B cell (primary cell): ENCODE results near the gene RNU5B-1. TPM values are rescaled to one million over a fixed set of nuclear protein-coding genes. Genes with fewer than 3 reads are reported as not detected.

ENCODE experiments used
- ATAC-seq: fragments of 200-7000 bp; cut with Tn5 transposase; one replicate; pipeline ENCODE4 v1.10.0; 2021; ENCODE audit warnings: low read depth, mild to moderate bottlenecking, moderate number of reproducible peaks, moderate library complexity
- CTCF ChIA-PET: fragments of 350-600 bp; sonication (Branson Sonifier 250); formaldehyde crosslinking; loops from one replicate; lab custom pipeline; 2021; ENCODE audit warnings: antibody characterized with exemption, inconsistent platforms; lab: Charles Lee
- POLR2A ChIA-PET: fragments of 350-600 bp; sonication (Branson Sonifier 250); formaldehyde crosslinking; loops from one replicate; lab custom pipeline; 2021; ENCODE audit warnings: antibody characterized with exemption; lab: Charles Lee
- DNase-seq: peaks from one replicate; pipeline ENCODE4 v3.0.0; 2013
- H2AFZ ChIP-seq: 2 replicates; pipeline ENCODE4 v1.6.1; 2012; ENCODE audit warnings: mild to moderate bottlenecking, low read depth, low read length; ENCODE audit not compliant: insufficient read depth, poor library complexity, severe bottlenecking
- H3K27ac ChIP-seq, 2 donors: 1 replicate in 1 of 2; 2 replicates in 1 of 2; pipeline ENCODE4 v1.5.1; 2012 to 2013; ENCODE audit warnings: low read length in 2 of 2, mild to moderate bottlenecking in 2 of 2, moderate library complexity in 1 of 2
- H3K27me3 ChIP-seq, 4 experiments: fragments of 200-600 bp in 1 of 4; sonication (generic) in 1 of 4; replicated peaks in 1 of 4; 1 replicate in 2 of 4; 2 replicates in 2 of 4; pipeline versions ENCODE4 v1.6.1 to v1.7.0; 2013 to 2016; ENCODE audit warnings: low read length in 3 of 4, mild to moderate bottlenecking in 2 of 4, mixed read lengths in 1 of 4, moderate library complexity in 1 of 4; ENCODE audit not compliant: insufficient read depth in 4 of 4, control insufficient read depth in 3 of 4; ENCODE audit errors: control extremely low read depth in 1 of 4
- H3K36me3 ChIP-seq, 2 experiments: replicated peaks in 1 of 2; 1 replicate in 1 of 2; 2 replicates in 1 of 2; pipeline versions ENCODE4 v1.6.1 to v1.7.1; 2013; ENCODE audit warnings: low read length in 1 of 2; ENCODE audit not compliant: insufficient read depth in 2 of 2, control insufficient read depth in 1 of 2; ENCODE audit errors: control extremely low read depth in 1 of 2, extremely low read depth in 1 of 2
- H3K4me1 ChIP-seq, 2 donors: fragments of 200-600 bp in 1 of 2; sonication (generic) in 1 of 2; 1 replicate in 1 of 2; 2 replicates in 1 of 2; pipeline versions ENCODE4 v1.5.1 to v1.6.1; 2013 to 2017; ENCODE audit warnings: low read length in 2 of 2; ENCODE audit not compliant: control insufficient read depth in 2 of 2, insufficient read depth in 2 of 2
- H3K4me2 ChIP-seq: replicated peaks from 2 replicates; pipeline ENCODE3; 2012; ENCODE audit warnings: mild to moderate bottlenecking, low read depth, low read length; ENCODE audit not compliant: poor library complexity, severe bottlenecking
- H3K4me3 ChIP-seq, 5 experiments: fragments of 200-600 bp in 1 of 5; sonication (generic) in 1 of 5; 1 replicate in 3 of 5; 2 replicates in 2 of 5; pipeline versions ENCODE4 v1.5.1 to v1.7.0; 2011 to 2016; ENCODE audit warnings: low read length in 4 of 5, mild to moderate bottlenecking in 4 of 5, low read depth in 2 of 5, control low read depth in 1 of 5, moderate library complexity in 1 of 5; ENCODE audit not compliant: insufficient read depth in 1 of 5; ENCODE audit errors: control extremely low read depth in 1 of 5, extremely low read depth in 1 of 5
- H3K79me2 ChIP-seq: fragments of 200-600 bp; sonication (generic); one replicate; pipeline ENCODE4 v1.6.0; 2016; ENCODE audit warnings: low read length; ENCODE audit not compliant: control insufficient read depth, insufficient read depth
- H3K9ac ChIP-seq: fragments of 200-600 bp; sonication (generic); 2 replicates; pipeline ENCODE4 v1.6.1; 2017; ENCODE audit warnings: mild to moderate bottlenecking, low read length, moderate library complexity
- H3K9me3 ChIP-seq, 3 donors: one replicate each; pipeline versions ENCODE4 v1.6.1 to v1.7.1; 2013; ENCODE audit warnings: low read length in 2 of 3; ENCODE audit not compliant: control insufficient read depth in 2 of 3, insufficient read depth in 1 of 3; ENCODE audit errors: control extremely low read depth in 1 of 3
- H4K20me1 ChIP-seq: 2 replicates; pipeline ENCODE4 v1.6.0; 2012; ENCODE audit warnings: mild to moderate bottlenecking, low read length; ENCODE audit not compliant: insufficient read depth, control insufficient read depth, poor library complexity, severe bottlenecking
- H3K27ac Mint-ChIP-seq: one replicate; pipeline ENCODE4 v1.8.0; 2021; ENCODE audit warnings: mixed read lengths
- H3K27me3 Mint-ChIP-seq: one replicate; pipeline ENCODE4 v1.8.0; 2021; ENCODE audit warnings: mixed read lengths
- H3K4me1 Mint-ChIP-seq: one replicate; pipeline ENCODE4 v1.8.0; 2021; ENCODE audit warnings: mixed read lengths
- H3K4me3 Mint-ChIP-seq: one replicate; pipeline ENCODE4 v1.8.0; 2021; ENCODE audit warnings: mixed read lengths
- H3K9me3 Mint-ChIP-seq: one replicate; pipeline ENCODE4 v1.8.0; 2022; ENCODE audit warnings: mixed read lengths; ENCODE audit not compliant: insufficient read depth
- CTCF ChIP-seq: fragments of 200-600 bp; IDR thresholded peaks from one replicate; pipeline ENCODE4 v1.8.0; 2022; ENCODE audit warnings: antibody characterized with exemption, mild to moderate bottlenecking
- EZH2 ChIP-seq: IDR thresholded peaks from 2 replicates; pipeline ENCODE4 v1.6.1; 2012; ENCODE audit warnings: borderline replicate concordance, low read depth, mild to moderate bottlenecking, moderate library complexity, low read length; ENCODE audit not compliant: insufficient read depth, poor library complexity, severe bottlenecking
- WGBS: methylation state at CpG from one replicate; pipeline ENCODE4 v1.1.5; 2013; ENCODE audit warnings: missing lambda C conversion rate; ENCODE audit not compliant: insufficient coverage; 5-methylcytosine and 5-hydroxymethylcytosine counted together
- intact Hi-C: fragments of 100-400 bp; cut with micrococcal nuclease; formaldehyde crosslinking; loops from one replicate; pipeline ENCODE4 v1.10.0; 2022
- polyA plus RNA-seq: library from polyadenylated mRNA; depleted of rRNA; stranded (reverse); fragments of >200 nt; gene quantifications from 2 replicates; pipeline ENCODE4 v1.2.3, GENCODE V29; 2012
- total RNA-seq, 2 donors: library from RNA; stranded (reverse); fragments of 120-200 nt in 1 of 2; gene quantifications; 1 replicate in 1 of 2; 2 replicates in 1 of 2; pipeline versions ENCODE4 v1.2.3 to v1.2.4, GENCODE V29; 2013 to 2022

Gene RNU5B-1
- total and polyA plus RNA-seq, 2 donors (not counting 1 experiment from before 2014, with no cell fraction given): 21.7 TPM; not detected in 1

GRCh38 chr15:65286704-65287519 lies 17.6 kb upstream of the RNU5B-1 start, which contains the start of gene PARP16:
PARP16 (minus strand) TSS chr15:65286883; CDS start chr15:65286426, 457 bp downstream.
- 2% methylated on average over 62 of the region's 62 CpGs for WGBS
- Mint-ChIP-seq H3K4me1 (peaks cover 37% of the 10 kb centered on the region), H3K27ac (peak within 1 kb of the TSS; percentile 89), H3K27me3 (no peaks in the 10 kb centered on the region), H3K9me3 (no peaks in the 10 kb centered on the region), H3K4me3 (peak within 1 kb of the TSS; percentile 89)
- peaks cover 18 to 19% of the 10 kb centered on the region in 2 donors for H3K4me1 ChIP-seq
- peak within 1 kb of the TSS; percentile 87 for H3K9ac ChIP-seq
- CTCF ChIA-PET: interaction anchor here (0.7 to 3.1 kb wide), 14 partner anchors 8 to 298 kb away, joined by 3 to 25 read pairs (median 4); partner anchors contain the start of genes CLPX, RNU5A-1, RNU5B-1 and SPG21
- POLR2A ChIA-PET: interaction anchor here (0.5 to 3.1 kb wide), 11 partner anchors 8 to 1126 kb away, joined by 3 to 34 read pairs (median 8); partner anchors contain the start of genes CLPX, RNU5A-1, RNU5B-1 and SPG21
- H4K20me1 ChIP-seq: no peaks in the 10 kb centered on the region
- DNase-seq (peak; percentile 95), ATAC-seq (peak; percentile 95)
- peaks cover 34% of the 10 kb centered on the region for H3K79me2 ChIP-seq
- H3K4me2 ChIP-seq: peak within 1 kb of the TSS; percentile 90
- intact Hi-C loops: loop anchor here (1.0 to 5.0 kb wide), 5 partner anchors 8 to 1125 kb away; partner anchors contain the start of genes CLPX, PPIB and RNU5B-1
- no peaks in the 10 kb centered on the region for H3K9me3 ChIP-seq
- H3K27ac ChIP-seq: peak within 1 kb of the TSS; percentile 83 to 91
- no peaks in the 10 kb centered on the region for H3K27me3 ChIP-seq
- no peaks in the 10 kb centered on the region for H3K36me3 ChIP-seq
- peak within 1 kb of the TSS; percentile 67 to 89 (median 84) for H3K4me3 ChIP-seq
- TF ChIP-seq EZH2 (no peak), CTCF (no peak)
- peak within 1 kb of the TSS; percentile 99 for H2AFZ ChIP-seq
